Panc1 (cell line): Measurements from ENCODE around the gene TYRP1.

ENCODE experiments used
- POLR2AphosphoS5 ChIP-seq: IDR thresholded peaks from 2 replicates; pipeline ENCODE4 v1.6.1; 2012; ENCODE audit warnings: mild to moderate bottlenecking, low read depth, low read length, moderate library complexity
- TCF7L2 ChIP-seq: IDR thresholded peaks from 2 replicates; pipeline ENCODE4 v1.6.1; 2011; ENCODE audit warnings: mild to moderate bottlenecking, low read depth, low read length, inconsistent platforms
- TF ChIP-seq, protein P1 (sequence below): fragments of 450-650 bp; IDR thresholded peaks from 2 replicates; pipeline ENCODE4 v1.5.1; 2017; ENCODE audit warnings: mild to moderate bottlenecking
- TF ChIP-seq, protein P2 (sequence below), 2 experiments: IDR thresholded peaks; 2 replicates each; pipeline ENCODE4 v1.6.1; 2011 to 2012; ENCODE audit warnings: low read depth in 2 of 2, control low read depth in 1 of 2, low read length in 1 of 2, mild to moderate bottlenecking in 1 of 2, moderate library complexity in 1 of 2; ENCODE audit not compliant: insufficient read depth in 1 of 2

DNA sequence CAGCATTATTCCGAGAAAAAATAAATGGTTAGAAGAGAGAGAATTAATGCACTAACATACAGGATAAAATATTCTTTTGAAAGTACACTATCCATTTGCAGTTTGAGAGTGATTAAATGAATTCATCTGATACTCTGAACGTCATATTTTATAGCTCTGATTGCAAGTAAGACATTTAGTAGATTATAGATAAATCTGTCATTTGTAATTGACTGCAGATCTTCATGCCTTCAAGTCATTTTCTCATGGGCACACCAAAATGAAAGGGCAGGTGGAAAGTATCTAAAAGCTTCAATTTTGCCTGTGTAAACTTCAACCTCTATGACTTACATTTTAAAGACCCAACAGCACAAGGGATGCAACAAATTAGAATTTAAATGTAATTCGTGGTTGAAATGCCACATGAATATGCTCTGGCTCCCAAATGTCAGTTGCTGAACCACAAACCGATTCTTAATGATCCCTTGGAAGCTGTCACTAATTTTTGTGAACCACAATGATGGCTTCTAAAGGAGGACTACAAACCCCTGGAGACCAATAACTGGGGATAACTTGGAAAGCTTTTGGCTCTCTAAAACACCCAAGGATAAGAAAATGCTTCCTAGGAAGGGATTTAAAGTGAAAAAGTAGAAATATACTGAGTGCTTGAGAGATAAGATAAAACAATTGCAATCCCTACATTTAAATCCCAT, 3.9 kb downstream of the TYRP1 start:
- TF ChIP-seq, protein P1, sequence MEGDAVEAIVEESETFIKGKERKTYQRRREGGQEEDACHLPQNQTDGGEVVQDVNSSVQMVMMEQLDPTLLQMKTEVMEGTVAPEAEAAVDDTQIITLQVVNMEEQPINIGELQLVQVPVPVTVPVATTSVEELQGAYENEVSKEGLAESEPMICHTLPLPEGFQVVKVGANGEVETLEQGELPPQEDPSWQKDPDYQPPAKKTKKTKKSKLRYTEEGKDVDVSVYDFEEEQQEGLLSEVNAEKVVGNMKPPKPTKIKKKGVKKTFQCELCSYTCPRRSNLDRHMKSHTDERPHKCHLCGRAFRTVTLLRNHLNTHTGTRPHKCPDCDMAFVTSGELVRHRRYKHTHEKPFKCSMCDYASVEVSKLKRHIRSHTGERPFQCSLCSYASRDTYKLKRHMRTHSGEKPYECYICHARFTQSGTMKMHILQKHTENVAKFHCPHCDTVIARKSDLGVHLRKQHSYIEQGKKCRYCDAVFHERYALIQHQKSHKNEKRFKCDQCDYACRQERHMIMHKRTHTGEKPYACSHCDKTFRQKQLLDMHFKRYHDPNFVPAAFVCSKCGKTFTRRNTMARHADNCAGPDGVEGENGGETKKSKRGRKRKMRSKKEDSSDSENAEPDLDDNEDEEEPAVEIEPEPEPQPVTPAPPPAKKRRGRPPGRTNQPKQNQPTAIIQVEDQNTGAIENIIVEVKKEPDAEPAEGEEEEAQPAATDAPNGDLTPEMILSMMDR: no peak
- TF ChIP-seq POLR2AphosphoS5: no peak
- TF ChIP-seq, protein P2, sequence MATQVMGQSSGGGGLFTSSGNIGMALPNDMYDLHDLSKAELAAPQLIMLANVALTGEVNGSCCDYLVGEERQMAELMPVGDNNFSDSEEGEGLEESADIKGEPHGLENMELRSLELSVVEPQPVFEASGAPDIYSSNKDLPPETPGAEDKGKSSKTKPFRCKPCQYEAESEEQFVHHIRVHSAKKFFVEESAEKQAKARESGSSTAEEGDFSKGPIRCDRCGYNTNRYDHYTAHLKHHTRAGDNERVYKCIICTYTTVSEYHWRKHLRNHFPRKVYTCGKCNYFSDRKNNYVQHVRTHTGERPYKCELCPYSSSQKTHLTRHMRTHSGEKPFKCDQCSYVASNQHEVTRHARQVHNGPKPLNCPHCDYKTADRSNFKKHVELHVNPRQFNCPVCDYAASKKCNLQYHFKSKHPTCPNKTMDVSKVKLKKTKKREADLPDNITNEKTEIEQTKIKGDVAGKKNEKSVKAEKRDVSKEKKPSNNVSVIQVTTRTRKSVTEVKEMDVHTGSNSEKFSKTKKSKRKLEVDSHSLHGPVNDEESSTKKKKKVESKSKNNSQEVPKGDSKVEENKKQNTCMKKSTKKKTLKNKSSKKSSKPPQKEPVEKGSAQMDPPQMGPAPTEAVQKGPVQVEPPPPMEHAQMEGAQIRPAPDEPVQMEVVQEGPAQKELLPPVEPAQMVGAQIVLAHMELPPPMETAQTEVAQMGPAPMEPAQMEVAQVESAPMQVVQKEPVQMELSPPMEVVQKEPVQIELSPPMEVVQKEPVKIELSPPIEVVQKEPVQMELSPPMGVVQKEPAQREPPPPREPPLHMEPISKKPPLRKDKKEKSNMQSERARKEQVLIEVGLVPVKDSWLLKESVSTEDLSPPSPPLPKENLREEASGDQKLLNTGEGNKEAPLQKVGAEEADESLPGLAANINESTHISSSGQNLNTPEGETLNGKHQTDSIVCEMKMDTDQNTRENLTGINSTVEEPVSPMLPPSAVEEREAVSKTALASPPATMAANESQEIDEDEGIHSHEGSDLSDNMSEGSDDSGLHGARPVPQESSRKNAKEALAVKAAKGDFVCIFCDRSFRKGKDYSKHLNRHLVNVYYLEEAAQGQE (IDR thresholded peaks at IDR 0.05; ENCODE audit: insufficient read depth in 1 of 2, low read depth in 2 of 2, low read length in 1 of 2): no peak
- TF ChIP-seq TCF7L2: no peak
